Panc1 (cell line): ENCODE measurements around the gene MGRN1. TPM values are rescaled to one million over a fixed set of nuclear protein-coding genes. Genes with fewer than 3 reads are reported as not detected.

Experiments
- ATAC-seq: fragments of 200-7000 bp; cut with Tn5 transposase; 2 replicates; pipeline ENCODE4 v1.9.1; 2020; ENCODE audit warnings: mild to moderate bottlenecking, moderate library complexity
- BruUV-seq: library from RNA; stranded (reverse); fragments of 400-500 nt; replicated peaks from 2 replicates; lab custom pipeline; 2021; lab: Mats Ljungman, UMichigan
- CTCF ChIA-PET: fragments of 300-600 bp; sonication (Branson Sonifier 250); formaldehyde crosslinking; loops from one replicate; lab custom pipeline; 2022; ENCODE audit warnings: antibody characterized with exemption; lab: Charles Lee
- POLR2A ChIA-PET: fragments of 300-600 bp; sonication (Branson Sonifier 250); formaldehyde crosslinking; loops from one replicate; lab custom pipeline; 2022; ENCODE audit warnings: antibody characterized with exemption; lab: Charles Lee
- DNase-seq: peaks from one replicate; pipeline ENCODE4 v3.0.0-alpha.2; 2010; ENCODE audit warnings: low read depth, low spot score
- H3K27ac ChIP-seq: 2 replicates; pipeline ENCODE4 v1.5.1; 2011; ENCODE audit warnings: mild to moderate bottlenecking, low read length, inconsistent platforms
- H3K27me3 ChIP-seq: fragments of 200-500 bp; sonication (Bioruptor generic); 2 replicates; pipeline ENCODE4 v1.6.0; 2014; ENCODE audit warnings: low read length, inconsistent platforms; ENCODE audit not compliant: control insufficient read depth, insufficient read depth
- H3K36me3 ChIP-seq: fragments of 200-500 bp; sonication (Bioruptor generic); 2 replicates; pipeline ENCODE4 v1.5.1; 2014; ENCODE audit warnings: inconsistent platforms, mild to moderate bottlenecking, low read length, moderate library complexity; ENCODE audit not compliant: control insufficient read depth, insufficient read depth
- H3K4me1 ChIP-seq: 2 replicates; pipeline ENCODE4 v1.5.1; 2011; ENCODE audit warnings: inconsistent platforms, mild to moderate bottlenecking, low read length, moderate library complexity; ENCODE audit not compliant: control insufficient read depth, insufficient read depth
- H3K4me3 ChIP-seq, 2 experiments: 2 replicates each; pipeline ENCODE4 v1.5.1; 2011 to 2012; ENCODE audit warnings: low read depth in 2 of 2, low read length in 2 of 2, mild to moderate bottlenecking in 2 of 2, inconsistent platforms in 1 of 2, moderate library complexity in 1 of 2
- H3K9me3 ChIP-seq: fragments of 200-500 bp; sonication (Bioruptor generic); 2 replicates; pipeline ENCODE4 v1.5.1; 2014; ENCODE audit warnings: low read depth, mild to moderate bottlenecking, inconsistent platforms, low read length, moderate library complexity; ENCODE audit not compliant: control insufficient read depth, insufficient read depth
- POLR2AphosphoS5 ChIP-seq: IDR thresholded peaks from 2 replicates; pipeline ENCODE4 v1.6.1; 2012; ENCODE audit warnings: mild to moderate bottlenecking, low read depth, low read length, moderate library complexity
- SIN3A ChIP-seq: IDR thresholded peaks from 2 replicates; pipeline ENCODE4 v1.6.1; 2012; ENCODE audit warnings: low read depth, mild to moderate bottlenecking, low read length, moderate library complexity, borderline replicate concordance; ENCODE audit not compliant: insufficient read depth
- TCF7L2 ChIP-seq: IDR thresholded peaks from 2 replicates; pipeline ENCODE4 v1.6.1; 2011; ENCODE audit warnings: mild to moderate bottlenecking, low read depth, low read length, inconsistent platforms
- in situ Hi-C: cut with HindIII; loops from 2 replicates; pipeline ENCODE4 v1.10.0; 2016; ENCODE audit warnings: low sequenced_read_pairs, low pct_unique_long_range_greater_than_20kb
- intact Hi-C: fragments of 100-400 bp; cut with micrococcal nuclease; formaldehyde crosslinking; loops from one replicate; pipeline ENCODE4 v1.10.0; 2022; ENCODE audit not compliant: unreplicated experiment
- total RNA-seq: library from RNA; stranded (reverse); gene quantifications from one replicate; pipeline ENCODE4 v1.2.1, GENCODE V29; 2021; ENCODE audit not compliant: unreplicated experiment
- TF ChIP-seq, protein P1 (sequence below): fragments of 450-650 bp; IDR thresholded peaks from 2 replicates; pipeline ENCODE4 v1.5.1; 2017; ENCODE audit warnings: mild to moderate bottlenecking
- TF ChIP-seq, protein P2 (sequence below), 2 experiments: IDR thresholded peaks; 2 replicates each; pipeline ENCODE4 v1.6.1; 2011 to 2012; ENCODE audit warnings: low read depth in 2 of 2, control low read depth in 1 of 2, low read length in 1 of 2, mild to moderate bottlenecking in 1 of 2, moderate library complexity in 1 of 2; ENCODE audit not compliant: insufficient read depth in 1 of 2

MGRN1 gene
- total RNA-seq, 1 experiment from 2014 or later, result 59.7 TPM

DNA sequence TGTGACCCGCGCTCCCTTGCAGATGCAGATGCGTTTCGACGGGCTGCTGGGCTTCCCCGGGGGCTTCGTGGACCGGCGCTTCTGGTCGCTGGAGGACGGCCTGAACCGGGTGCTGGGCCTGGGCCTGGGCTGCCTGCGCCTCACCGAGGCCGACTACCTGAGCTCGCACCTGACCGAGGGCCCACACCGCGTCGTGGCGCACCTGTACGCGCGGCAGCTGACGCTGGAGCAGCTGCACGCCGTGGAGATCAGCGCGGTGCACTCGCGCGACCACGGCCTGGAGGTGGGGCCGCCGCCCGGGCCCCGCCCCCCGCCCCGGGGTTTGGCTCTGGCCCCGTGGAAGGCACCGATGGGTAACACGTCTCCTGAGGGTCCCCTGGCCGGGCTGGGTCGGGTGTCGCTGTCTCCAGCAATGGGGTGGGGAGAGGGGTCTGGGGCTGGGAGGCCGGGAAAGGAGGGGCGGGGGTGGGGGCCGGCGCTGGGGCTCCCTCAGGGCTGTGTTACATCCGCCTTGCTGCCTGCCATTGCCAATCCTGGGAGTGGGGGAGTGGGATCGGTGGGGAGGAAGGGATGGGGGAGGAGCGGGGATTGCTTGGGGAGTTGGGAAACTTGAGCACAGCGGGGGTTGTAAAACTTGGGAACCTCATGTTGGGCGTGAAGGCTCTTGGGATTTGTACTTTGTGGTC is 69.5 kb downstream of the MGRN1 start:
- H3K4me1 ChIP-seq, result peaks cover 49% of the 10 kb centered on the region

DNA sequence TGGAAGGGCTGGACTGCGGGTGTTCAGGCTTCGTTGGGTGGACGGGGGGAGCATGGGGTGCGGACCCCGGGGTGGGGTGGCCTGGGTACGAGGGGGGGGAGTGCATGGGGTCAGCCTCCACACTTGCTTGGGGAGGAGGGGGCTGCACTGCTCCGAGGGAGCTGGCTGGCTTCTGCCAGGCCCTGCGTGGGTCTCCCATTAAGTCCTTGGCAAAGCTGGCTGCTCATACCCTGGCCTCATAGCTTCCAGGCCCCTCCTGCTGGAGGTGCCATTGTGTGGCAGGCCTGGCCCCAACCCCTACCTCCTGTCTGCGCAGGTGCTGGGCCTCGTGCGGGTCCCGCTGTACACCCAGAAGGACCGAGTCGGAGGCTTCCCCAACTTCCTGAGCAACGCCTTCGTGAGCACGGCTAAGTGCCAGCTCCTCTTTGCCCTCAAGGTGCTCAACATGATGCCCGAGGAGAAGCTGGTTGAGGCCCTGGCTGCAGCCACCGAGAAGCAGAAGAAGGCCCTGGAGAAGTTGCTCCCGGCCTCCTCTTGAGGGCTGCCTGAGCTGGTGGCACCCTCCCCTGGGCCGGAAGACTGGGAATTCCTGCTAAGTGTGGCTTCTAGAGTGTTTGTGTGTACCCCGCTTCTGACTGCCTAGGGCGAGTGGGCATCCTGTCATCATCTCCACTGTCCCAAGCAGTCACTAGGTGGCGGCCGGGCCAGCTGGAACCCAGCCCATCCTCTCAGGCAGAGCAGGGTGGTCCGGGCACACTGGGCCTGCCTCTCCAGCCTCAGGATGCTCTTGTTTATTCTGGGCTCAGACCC is 70.2 kb downstream of the MGRN1 start:
- no peaks in the 10 kb centered on the region; the same call in none of the 2 replicates for H3K36me3 ChIP-seq
- BruUV-seq, result TSS peak; percentile 60
- no peak for TF ChIP-seq TCF7L2
- no peak for TF ChIP-seq SIN3A
- TF ChIP-seq, protein P1, sequence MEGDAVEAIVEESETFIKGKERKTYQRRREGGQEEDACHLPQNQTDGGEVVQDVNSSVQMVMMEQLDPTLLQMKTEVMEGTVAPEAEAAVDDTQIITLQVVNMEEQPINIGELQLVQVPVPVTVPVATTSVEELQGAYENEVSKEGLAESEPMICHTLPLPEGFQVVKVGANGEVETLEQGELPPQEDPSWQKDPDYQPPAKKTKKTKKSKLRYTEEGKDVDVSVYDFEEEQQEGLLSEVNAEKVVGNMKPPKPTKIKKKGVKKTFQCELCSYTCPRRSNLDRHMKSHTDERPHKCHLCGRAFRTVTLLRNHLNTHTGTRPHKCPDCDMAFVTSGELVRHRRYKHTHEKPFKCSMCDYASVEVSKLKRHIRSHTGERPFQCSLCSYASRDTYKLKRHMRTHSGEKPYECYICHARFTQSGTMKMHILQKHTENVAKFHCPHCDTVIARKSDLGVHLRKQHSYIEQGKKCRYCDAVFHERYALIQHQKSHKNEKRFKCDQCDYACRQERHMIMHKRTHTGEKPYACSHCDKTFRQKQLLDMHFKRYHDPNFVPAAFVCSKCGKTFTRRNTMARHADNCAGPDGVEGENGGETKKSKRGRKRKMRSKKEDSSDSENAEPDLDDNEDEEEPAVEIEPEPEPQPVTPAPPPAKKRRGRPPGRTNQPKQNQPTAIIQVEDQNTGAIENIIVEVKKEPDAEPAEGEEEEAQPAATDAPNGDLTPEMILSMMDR, result no peak
- TF ChIP-seq, protein P2, sequence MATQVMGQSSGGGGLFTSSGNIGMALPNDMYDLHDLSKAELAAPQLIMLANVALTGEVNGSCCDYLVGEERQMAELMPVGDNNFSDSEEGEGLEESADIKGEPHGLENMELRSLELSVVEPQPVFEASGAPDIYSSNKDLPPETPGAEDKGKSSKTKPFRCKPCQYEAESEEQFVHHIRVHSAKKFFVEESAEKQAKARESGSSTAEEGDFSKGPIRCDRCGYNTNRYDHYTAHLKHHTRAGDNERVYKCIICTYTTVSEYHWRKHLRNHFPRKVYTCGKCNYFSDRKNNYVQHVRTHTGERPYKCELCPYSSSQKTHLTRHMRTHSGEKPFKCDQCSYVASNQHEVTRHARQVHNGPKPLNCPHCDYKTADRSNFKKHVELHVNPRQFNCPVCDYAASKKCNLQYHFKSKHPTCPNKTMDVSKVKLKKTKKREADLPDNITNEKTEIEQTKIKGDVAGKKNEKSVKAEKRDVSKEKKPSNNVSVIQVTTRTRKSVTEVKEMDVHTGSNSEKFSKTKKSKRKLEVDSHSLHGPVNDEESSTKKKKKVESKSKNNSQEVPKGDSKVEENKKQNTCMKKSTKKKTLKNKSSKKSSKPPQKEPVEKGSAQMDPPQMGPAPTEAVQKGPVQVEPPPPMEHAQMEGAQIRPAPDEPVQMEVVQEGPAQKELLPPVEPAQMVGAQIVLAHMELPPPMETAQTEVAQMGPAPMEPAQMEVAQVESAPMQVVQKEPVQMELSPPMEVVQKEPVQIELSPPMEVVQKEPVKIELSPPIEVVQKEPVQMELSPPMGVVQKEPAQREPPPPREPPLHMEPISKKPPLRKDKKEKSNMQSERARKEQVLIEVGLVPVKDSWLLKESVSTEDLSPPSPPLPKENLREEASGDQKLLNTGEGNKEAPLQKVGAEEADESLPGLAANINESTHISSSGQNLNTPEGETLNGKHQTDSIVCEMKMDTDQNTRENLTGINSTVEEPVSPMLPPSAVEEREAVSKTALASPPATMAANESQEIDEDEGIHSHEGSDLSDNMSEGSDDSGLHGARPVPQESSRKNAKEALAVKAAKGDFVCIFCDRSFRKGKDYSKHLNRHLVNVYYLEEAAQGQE (IDR thresholded peaks at IDR 0.05; ENCODE audit: insufficient read depth in 1 of 2, low read depth in 2 of 2, low read length in 1 of 2), result no peak
- TF ChIP-seq POLR2AphosphoS5, result no peak; the same call in 1 of the 2 replicates
- intact Hi-C loops (no loop called here), in situ Hi-C loops (no loop called here)
- ATAC-seq (0 out of 2 replicates have a peak, but pooled peaks have one; percentile 14), DNase-seq (no peak)
- H3K27ac ChIP-seq, result peak overlapping the region; percentile 51; the same call in 1 of the 2 replicates
- ChIA-PET CTCF (interaction anchor here (0.6 to 0.7 kb wide), 2 partner anchors 64 to 80 kb away, joined by 3 to 12 read pairs; partner anchors contain the start of gene UBALD1), POLR2A (no interaction called here)
- H3K4me3 ChIP-seq, result peak overlapping the region; percentile 64 to 79
- H3K4me1 ChIP-seq, result peaks cover 49% of the 10 kb centered on the region
- H3K27me3 ChIP-seq, result no peaks in the 10 kb centered on the region
- no peaks in the 10 kb centered on the region for H3K9me3 ChIP-seq

More for the DNA sequence above, 69.5 kb downstream of the MGRN1 start:
- Histone ChIP-seq H3K27ac (peak overlapping the region; percentile 51; the same call in 1 of the 2 replicates), H3K4me3 (peak overlapping the region; percentile 64 to 79), H3K27me3 (no peaks in the 10 kb centered on the region), H3K9me3 (no peaks in the 10 kb centered on the region), H3K36me3 (no peaks in the 10 kb centered on the region; the same call in 1 of the 2 replicates)
- POLR2A ChIA-PET, result no interaction called here
- in situ Hi-C loops, result no loop called here
- intact Hi-C loops, result no loop called here
- ATAC-seq (peak; percentile 30), DNase-seq (no peak)
- CTCF ChIA-PET, result no interaction called here
- TSS peak; percentile 53 for BruUV-seq
- TF ChIP-seq, protein P1, result no peak
- TF ChIP-seq, protein P2 (IDR thresholded peaks at IDR 0.05; ENCODE audit: insufficient read depth in 1 of 2, low read depth in 2 of 2, low read length in 1 of 2), result no peak
- TF ChIP-seq POLR2AphosphoS5 (no peak), SIN3A (no peak), TCF7L2 (no peak)
